22Rv1 (cell line): Measurements from ENCODE around the gene GOLM1.

Source experiments
- H3K27ac ChIP-seq: fragments of 450-650 bp; 2 replicates; pipeline ENCODE4 v1.5.1; 2017
- CTCF ChIP-seq: fragments of 450-650 bp; IDR thresholded peaks from 2 replicates; pipeline ENCODE4 v1.5.1; 2017; ENCODE audit warnings: mild to moderate bottlenecking
- ZFX ChIP-seq: fragments of 450-650 bp; IDR thresholded peaks from 2 replicates; pipeline ENCODE4 v1.6.1; 2017; ENCODE audit warnings: antibody characterized with exemption, borderline replicate concordance

Gene GOLM1

GRCh38 chr9:86005253-86005775, 94.0 kb downstream of the GOLM1 start:
- no peak for TF ChIP-seq ZFX
- no peak for TF ChIP-seq CTCF
- no peak overlapping the region for H3K27ac ChIP-seq

GRCh38 chr9:85995599-85995998, 103.8 kb downstream of the GOLM1 start:
- TF ChIP-seq ZFX: no peak
- no peak for TF ChIP-seq CTCF
- no peak overlapping the region for H3K27ac ChIP-seq

GRCh38 chr9:85995097-85995496, 104.3 kb downstream of the GOLM1 start:
- no peak overlapping the region for H3K27ac ChIP-seq
- TF ChIP-seq CTCF (no peak), ZFX (no peak)

- no peak overlapping the region for H3K27ac ChIP-seq
- TF ChIP-seq CTCF: no peak
- TF ChIP-seq ZFX: no peak
Observed at GRCh38 chr9:85994191-85994590, 105.2 kb downstream of the GOLM1 start.

- no peak for TF ChIP-seq ZFX
- no peak for TF ChIP-seq CTCF
Observed at GRCh38 chr9:85987236-85987635, 112.1 kb downstream of the GOLM1 start.

GRCh38 chr9:85984457-85984856, 114.9 kb downstream of the GOLM1 start:
- TF ChIP-seq CTCF: no peak
- no peak for TF ChIP-seq ZFX
- H3K27ac ChIP-seq: no peak overlapping the region

More at GRCh38 chr9:85987236-85987635, 112.1 kb downstream of the GOLM1 start:
- no peak overlapping the region for H3K27ac ChIP-seq

GRCh38 chr9:85981369-85981768, 118.0 kb downstream of the GOLM1 start:
- H3K27ac ChIP-seq: no peak overlapping the region

More at GRCh38 chr9:85981369-85981768, 118.0 kb downstream of the GOLM1 start:
- TF ChIP-seq CTCF: no peak
- TF ChIP-seq ZFX: no peak
